Measurements from ENCODE around the gene ERO1A. TPM values are rescaled to one million over a fixed set of nuclear protein-coding genes. Genes with fewer than 3 reads are reported as not detected.
A peak's percentile ranks its signal among the peaks of the same experiment; 100 is the strongest.
"Not testable (repeated sequence)": the region's sequence is repeated elsewhere in the genome, so short reads cannot be mapped to it uniquely, and the experiment has no call there.

ERO1A gene
- polyA plus RNA-seq (ENCODE audit: insufficient read length in 4 of 4) = 10 to 100 TPM; 21.0 to 32.6 (median 27.5) TPM

DNA sequence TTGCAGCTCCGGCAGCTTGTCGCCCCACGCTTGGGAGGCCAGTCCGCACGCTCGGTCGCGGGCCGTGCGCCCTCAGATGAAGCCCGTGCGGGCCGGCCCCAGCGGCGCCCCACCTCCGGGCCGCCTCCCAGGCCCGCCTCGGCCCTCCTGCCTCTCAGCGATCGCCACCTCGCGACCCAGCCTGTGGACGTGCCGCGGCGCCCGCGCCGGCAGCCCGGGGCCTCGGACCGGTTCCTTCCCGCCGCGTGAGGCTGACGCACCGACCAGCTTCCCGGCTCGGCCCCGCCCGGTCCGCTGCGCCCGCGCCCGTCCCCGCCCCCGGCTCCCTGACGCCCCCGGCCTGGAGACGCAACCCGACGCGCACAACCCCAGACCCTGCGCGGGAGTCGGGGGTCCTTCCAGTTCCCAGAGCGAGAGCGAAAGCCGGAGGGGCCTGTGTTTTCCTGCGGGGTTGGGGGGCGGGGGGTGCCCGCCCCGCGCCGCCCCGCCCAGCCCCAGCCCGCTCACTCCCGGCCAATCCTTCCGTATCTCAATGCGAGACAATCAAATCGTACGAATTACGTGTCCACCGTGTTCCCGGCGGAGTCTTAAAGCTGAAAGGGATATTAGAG lies at the start of gene ERO1A:
Gene ERO1A (minus strand): TSS at position 78 of the 611 bp plus-strand sequence. CDS start 77 bp downstream, at position 1.
- peak in 1 of 4 donors; percentile 52 for DNase-seq (ENCODE audit: low read depth in 4 of 4, low spot score in 3 of 4)

GRCh38 chr14:52741865-52742264 lies 46.5 kb upstream of the ERO1A start:
- DNase-seq (ENCODE audit: low read depth in 4 of 4, low spot score in 3 of 4) = no peak

GRCh38 chr14:52740751-52741150 lies 45.4 kb upstream of the ERO1A start:
- no peak for DNase-seq (ENCODE audit: low read depth in 4 of 4, low spot score in 3 of 4)

DNA sequence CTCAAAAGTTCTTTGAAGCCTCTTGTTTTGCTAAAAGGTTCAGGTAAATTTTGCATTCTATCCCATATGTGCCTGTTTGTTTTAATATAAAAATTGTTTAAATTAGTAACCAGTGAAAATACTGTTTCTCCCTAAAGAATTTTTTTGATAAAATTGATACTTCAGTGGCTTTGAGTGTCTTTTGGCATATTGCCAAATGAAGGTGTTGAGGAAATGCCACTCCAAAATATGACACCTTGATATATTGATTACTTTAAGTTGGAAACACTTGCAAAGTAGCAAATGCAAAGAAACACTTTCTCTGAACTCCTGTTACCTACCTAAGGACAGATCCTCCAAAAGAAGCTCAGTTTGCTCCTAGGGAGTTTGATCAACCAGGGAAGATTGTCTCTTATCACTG lies 43.1 kb upstream of the ERO1A start:
- DNase-seq (ENCODE audit: low read depth in 4 of 4, low spot score in 3 of 4) = no peak

GRCh38 chr14:52735921-52736489 lies 40.6 kb upstream of the ERO1A start:
- no peak for DNase-seq (ENCODE audit: low read depth in 4 of 4, low spot score in 3 of 4)

DNA sequence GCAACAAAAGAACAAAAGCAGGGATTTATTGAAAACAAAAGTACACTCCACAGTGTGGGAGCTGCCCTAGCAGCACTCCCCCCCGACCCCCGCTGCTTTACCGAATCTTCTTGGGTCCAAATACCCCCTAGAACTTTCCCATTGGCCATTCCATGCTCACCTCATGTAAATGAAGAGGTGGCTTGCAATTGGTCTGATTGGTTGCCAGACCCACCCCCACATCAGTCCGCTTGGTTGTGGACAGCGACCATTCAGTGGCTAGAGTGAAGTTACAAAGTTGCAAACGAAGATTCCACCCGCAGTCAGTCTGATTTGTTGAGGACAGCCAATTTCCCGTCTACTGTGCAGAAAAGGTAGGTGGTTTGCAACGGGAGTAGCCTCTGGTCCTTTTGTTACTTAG lies 38.5 kb upstream of the ERO1A start:
- DNase-seq (ENCODE audit: low read depth in 4 of 4, low spot score in 3 of 4) = no peak

DNA sequence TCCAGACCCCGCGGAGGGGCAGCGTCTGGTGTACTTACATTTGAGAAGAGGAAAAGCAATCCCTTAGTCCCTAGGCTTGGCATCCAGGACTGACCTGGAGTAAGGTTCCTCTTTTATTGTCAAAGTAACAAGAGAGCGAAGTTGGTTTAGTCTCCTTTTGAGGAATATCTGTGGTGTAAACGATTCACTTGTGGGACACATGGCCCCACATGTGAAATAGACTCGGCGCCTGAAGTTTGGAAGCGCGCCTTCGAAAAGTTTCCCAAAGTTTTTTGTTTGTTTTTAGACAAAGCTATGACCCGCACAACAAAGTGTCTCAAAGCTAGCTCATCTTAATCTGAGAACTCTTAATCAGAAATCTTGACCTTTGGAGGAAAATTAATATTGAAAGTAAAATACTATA lies 35.4 kb upstream of the ERO1A start:
- DNase-seq (ENCODE audit: low read depth in 4 of 4, low spot score in 3 of 4) = no peak

DNA sequence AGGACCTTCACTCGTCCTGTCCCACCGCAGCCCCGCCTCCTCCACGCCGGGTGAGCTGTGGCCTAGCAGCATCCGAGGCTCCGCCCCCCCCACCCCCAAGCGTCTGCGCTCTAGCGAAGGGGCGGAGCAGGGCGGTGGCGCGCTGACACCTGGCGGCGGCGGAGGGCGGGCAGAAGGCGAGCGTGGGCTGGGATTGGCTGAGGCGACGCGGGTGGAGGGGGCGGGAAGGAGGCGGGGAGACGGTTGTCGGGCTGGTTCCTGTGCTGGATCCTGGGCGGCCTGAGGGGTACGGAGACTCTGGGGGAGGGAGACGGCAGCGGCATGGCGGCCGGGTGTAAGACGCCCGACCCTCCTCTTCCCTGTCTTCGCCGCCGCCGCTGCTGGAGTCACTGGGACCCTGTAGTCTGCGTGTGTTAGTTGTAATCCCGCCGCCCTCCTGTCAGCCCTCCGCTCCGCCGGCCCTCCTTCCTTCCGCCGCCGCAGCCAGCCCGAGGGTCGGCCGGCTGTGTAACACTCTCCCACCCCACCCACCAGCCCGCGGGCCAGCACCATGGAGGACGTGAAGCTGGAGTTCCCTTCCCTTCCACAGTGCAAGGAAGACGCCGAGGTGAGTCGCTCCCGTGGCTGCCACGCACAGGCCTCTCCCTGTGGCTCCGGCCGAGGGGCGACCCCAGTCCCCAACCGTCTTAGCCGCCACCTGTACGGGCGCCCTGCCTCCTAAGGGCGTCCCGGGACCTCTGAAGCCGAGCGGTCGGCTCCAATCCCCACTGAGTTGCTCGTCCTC lies 34.8 kb upstream of the ERO1A start, which contains the start of gene STYX:
Gene STYX (plus strand): TSS at position 242 of the 784 bp plus-strand sequence. CDS start 309 bp downstream, at position 551.
- DNase-seq (ENCODE audit: low read depth in 4 of 4, low spot score in 3 of 4) = peak; percentile 90 to 95 (median 94)

GRCh38 chr14:52729585-52729924 lies 34.2 kb upstream of the ERO1A start:
- no peak for DNase-seq (ENCODE audit: low read depth in 4 of 4, low spot score in 3 of 4)

- DNase-seq (ENCODE audit: low read depth in 4 of 4, low spot score in 3 of 4) = not testable (repeated sequence)
Observed at GRCh38 chr14:52729035-52729434, 33.7 kb upstream of the ERO1A start.

DNA sequence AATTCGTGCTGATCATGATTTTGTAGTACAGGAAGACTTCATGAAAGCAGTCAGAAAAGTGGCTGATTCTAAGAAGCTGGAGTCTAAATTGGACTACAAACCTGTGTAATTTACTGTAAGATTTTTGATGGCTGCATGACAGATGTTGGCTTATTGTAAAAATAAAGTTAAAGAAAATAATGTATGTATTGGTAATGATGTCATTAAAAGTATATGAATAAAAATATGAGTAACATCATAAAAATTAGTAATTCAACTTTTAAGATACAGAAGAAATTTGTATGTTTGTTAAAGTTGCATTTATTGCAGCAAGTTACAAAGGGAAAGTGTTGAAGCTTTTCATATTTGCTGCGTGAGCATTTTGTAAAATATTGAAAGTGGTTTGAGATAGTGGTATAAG lies 32.2 kb upstream of the ERO1A start:
- not testable (repeated sequence) for DNase-seq (ENCODE audit: low read depth in 4 of 4, low spot score in 3 of 4)

DNA sequence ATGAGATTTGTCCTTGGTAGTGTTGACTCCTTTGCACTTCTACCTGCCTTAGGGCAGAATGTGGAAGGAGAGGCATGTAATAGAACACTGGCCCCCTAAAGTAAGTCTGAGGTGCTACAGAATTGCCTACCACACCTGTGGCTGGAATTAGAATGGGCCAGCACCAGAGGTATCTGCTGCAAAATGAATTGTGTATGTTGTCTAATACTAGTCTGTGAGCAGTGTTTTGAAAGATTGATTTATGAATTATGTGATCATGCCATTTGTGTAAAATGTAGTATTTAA lies 28.9 kb upstream of the ERO1A start:
- no peak for DNase-seq (ENCODE audit: low read depth in 4 of 4, low spot score in 3 of 4)

GRCh38 chr14:52723514-52724359 lies 28.4 kb upstream of the ERO1A start:
- no peak for DNase-seq (ENCODE audit: low read depth in 4 of 4, low spot score in 3 of 4)

GRCh38 chr14:52716155-52716554 lies 20.8 kb upstream of the ERO1A start:
- DNase-seq (ENCODE audit: low read depth in 4 of 4, low spot score in 3 of 4) = no peak

- DNase-seq (ENCODE audit: low read depth in 4 of 4, low spot score in 3 of 4) = no peak
Observed at GRCh38 chr14:52711666-52712065, 16.3 kb upstream of the ERO1A start.

- peak; percentile 84 to 88 (median 86) for DNase-seq (ENCODE audit: low read depth in 4 of 4, low spot score in 3 of 4)
Observed at GRCh38 chr14:52706724-52707706, 11.7 kb upstream of the ERO1A start, which contains the start of gene PSMC6. TSS of gene PSMC6 (plus strand) at chr14:52707200. CDS start at chr14:52707220, 20 bp downstream.

DNA sequence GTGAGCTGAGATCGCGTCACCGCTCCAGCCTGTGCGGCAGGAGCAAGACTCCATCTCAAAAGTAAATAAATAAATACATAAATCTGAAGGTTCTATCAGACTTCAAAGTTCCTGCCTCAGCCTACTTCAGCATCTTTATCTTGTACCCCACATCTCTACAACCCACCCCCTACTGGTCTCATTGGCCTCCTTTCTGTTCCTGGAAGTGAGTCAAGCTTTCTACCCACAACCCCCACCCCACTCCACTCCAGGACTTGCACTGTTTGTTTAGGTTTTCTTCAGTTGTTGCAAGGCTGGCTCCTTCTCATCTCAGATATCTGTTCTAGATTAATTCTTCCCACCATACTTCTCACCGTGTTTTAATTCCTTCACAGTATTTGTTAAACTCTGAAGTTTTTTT lies 10.9 kb upstream of the ERO1A start:
- DNase-seq (ENCODE audit: low read depth in 4 of 4, low spot score in 3 of 4) = no peak

GRCh38 chr14:52703664-52704063 lies 8.3 kb upstream of the ERO1A start:
- DNase-seq (ENCODE audit: low read depth in 4 of 4, low spot score in 3 of 4) = no peak

DNA sequence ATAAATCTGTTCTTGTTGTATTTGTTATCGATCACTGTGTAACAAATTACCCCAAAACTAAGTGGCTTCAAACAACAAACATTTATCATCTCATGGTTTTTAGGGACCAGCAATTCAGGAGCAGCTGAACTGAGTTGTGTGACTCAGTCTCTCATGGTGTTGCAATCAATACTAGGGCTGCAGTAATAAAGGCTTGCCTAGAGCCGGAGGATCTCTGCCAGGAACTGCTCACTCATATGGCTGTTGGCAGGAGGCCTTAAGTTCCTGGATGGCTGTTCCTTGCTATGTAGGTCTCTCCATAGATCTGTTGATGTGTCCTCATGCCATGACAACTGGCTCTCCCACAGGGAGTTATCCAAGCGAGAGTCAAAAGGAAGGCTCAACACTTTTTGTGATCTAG lies 7.9 kb upstream of the ERO1A start:
- DNase-seq (ENCODE audit: low read depth in 4 of 4, low spot score in 3 of 4) = no peak

DNA sequence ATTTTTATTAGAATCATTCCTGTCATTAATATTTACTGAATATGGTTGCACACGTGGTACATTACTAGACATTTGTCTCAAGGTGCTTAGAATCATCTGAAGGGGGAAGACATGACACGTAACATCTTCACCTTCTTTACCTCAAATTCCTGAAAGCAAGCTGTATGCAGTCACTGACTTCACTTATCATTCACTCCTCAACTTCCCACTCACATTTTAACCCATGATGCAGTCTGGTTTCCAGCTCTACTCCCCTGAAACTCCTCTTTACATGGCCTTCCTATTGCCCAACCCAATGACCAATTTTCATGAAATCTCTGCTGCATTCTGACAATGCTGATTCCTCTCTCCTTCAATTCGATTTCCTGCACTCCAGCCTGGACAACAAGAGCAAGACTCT lies 5.9 kb upstream of the ERO1A start:
- DNase-seq (ENCODE audit: low read depth in 4 of 4, low spot score in 3 of 4) = no peak
